Uterus (tissue), 2 donors: ENCODE data around the gene C2orf78.

Experiments used
- POLR2A ChIP-seq, 2 donors: fragments of 450-650 bp; IDR thresholded peaks; one replicate each; pipeline ENCODE4 v1.6.1; 2016; ENCODE audit warnings: antibody characterized with exemption in 2 of 2, mild to moderate bottlenecking in 1 of 2, moderate library complexity in 1 of 2
- TF ChIP-seq, protein P1 (sequence below), 4 experiments: fragments of 200-600 bp in 2 of 4; fragments of 450-650 bp in 2 of 4; sonication (generic) in 2 of 4; IDR thresholded peaks; one replicate each; pipeline ENCODE4 v1.5.1; 2016 to 2019; ENCODE audit warnings: antibody characterized with exemption in 4 of 4, mild to moderate bottlenecking in 2 of 4, moderate library complexity in 1 of 4

DNA sequence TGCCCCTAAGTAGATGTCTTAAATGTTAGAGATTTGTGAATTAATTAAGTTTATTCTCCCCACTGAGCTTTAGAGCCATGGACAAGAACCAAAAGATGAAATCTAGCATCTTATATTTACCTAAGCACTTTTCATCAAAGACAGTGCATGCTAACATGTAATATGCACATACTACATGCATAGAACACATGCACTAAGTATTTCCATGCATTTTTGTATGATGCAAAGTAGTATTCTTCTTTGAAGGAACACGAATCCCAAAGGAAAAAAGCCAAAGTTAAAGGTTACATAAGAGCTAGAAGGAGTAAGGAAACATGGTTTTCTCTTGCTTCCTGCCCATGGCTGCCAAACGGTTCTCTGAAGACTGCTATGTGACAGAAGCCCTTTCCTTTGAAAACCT is 60.1 kb downstream of the C2orf78 start:
- TF ChIP-seq, protein P1, sequence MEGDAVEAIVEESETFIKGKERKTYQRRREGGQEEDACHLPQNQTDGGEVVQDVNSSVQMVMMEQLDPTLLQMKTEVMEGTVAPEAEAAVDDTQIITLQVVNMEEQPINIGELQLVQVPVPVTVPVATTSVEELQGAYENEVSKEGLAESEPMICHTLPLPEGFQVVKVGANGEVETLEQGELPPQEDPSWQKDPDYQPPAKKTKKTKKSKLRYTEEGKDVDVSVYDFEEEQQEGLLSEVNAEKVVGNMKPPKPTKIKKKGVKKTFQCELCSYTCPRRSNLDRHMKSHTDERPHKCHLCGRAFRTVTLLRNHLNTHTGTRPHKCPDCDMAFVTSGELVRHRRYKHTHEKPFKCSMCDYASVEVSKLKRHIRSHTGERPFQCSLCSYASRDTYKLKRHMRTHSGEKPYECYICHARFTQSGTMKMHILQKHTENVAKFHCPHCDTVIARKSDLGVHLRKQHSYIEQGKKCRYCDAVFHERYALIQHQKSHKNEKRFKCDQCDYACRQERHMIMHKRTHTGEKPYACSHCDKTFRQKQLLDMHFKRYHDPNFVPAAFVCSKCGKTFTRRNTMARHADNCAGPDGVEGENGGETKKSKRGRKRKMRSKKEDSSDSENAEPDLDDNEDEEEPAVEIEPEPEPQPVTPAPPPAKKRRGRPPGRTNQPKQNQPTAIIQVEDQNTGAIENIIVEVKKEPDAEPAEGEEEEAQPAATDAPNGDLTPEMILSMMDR (IDR thresholded peaks at IDR 0.05) = no peak
- TF ChIP-seq POLR2A (IDR thresholded peaks at IDR 0.05) = no peak
